Putamen (tissue), 1 donor: Measurements from ENCODE around the gene ARHGAP22.

Experiments
- DNase-seq: peaks from one replicate; pipeline ENCODE4 v3.0.0-alpha.2; 2016; ENCODE audit warnings: low spot score

Gene ARHGAP22

GRCh38 chr10:48633381-48634197 is 28.7 kb upstream of the ARHGAP22 start:
- DNase-seq: no peak

- DNase-seq: no peak
These were observed 27.3 kb upstream of the ARHGAP22 start for GRCh38 chr10:48632166-48632565.

GRCh38 chr10:48627984-48628609 is 23.2 kb upstream of the ARHGAP22 start:
- no peak for DNase-seq

GRCh38 chr10:48626986-48627731 is 22.3 kb upstream of the ARHGAP22 start:
- DNase-seq: no peak

GRCh38 chr10:48626447-48626846 is 21.6 kb upstream of the ARHGAP22 start:
- no peak for DNase-seq

- no peak for DNase-seq
These were observed 20.9 kb upstream of the ARHGAP22 start for GRCh38 chr10:48625826-48626134.

GRCh38 chr10:48623607-48624132 is 18.8 kb upstream of the ARHGAP22 start:
- no peak for DNase-seq

- DNase-seq: no peak
These were observed 18.1 kb upstream of the ARHGAP22 start for GRCh38 chr10:48623009-48623408.

GRCh38 chr10:48620719-48621118 is 15.8 kb upstream of the ARHGAP22 start:
- no peak for DNase-seq

GRCh38 chr10:48616436-48616835 is 11.6 kb upstream of the ARHGAP22 start:
- DNase-seq: no peak

GRCh38 chr10:48614481-48615390 is 9.9 kb upstream of the ARHGAP22 start:
- no peak for DNase-seq

- DNase-seq: no peak
These were observed 8.1 kb upstream of the ARHGAP22 start for GRCh38 chr10:48613016-48613415.

- DNase-seq: no peak
These were observed 7.5 kb upstream of the ARHGAP22 start for GRCh38 chr10:48612236-48612943.

GRCh38 chr10:48611133-48611532 is 6.3 kb upstream of the ARHGAP22 start:
- DNase-seq: no peak

GRCh38 chr10:48610585-48611093 is 5.8 kb upstream of the ARHGAP22 start:
- no peak for DNase-seq

- DNase-seq: no peak
These were observed 5.2 kb upstream of the ARHGAP22 start for GRCh38 chr10:48609899-48610584.

GRCh38 chr10:48609441-48609840 is 4.6 kb upstream of the ARHGAP22 start:
- DNase-seq: no peak

GRCh38 chr10:48608976-48609375 is 4.1 kb upstream of the ARHGAP22 start:
- DNase-seq: no peak

- DNase-seq: no peak
These were observed 3.4 kb upstream of the ARHGAP22 start for GRCh38 chr10:48608279-48608681.
